Pons (tissue), 1 donor: ENCODE measurements around the gene NEURL3.
A peak's percentile ranks its signal among the peaks of the same experiment; 100 is the strongest.
"Not testable (repeated sequence)": the region's sequence is repeated elsewhere in the genome, so short reads cannot be mapped to it uniquely, and the experiment has no call there.

Experiments used
- DNase-seq: peaks from one replicate; pipeline ENCODE4 v3.0.0-alpha.2; 2016; ENCODE audit warnings: low spot score

The NEURL3 gene

GRCh38 chr2:96505231-96505889 is at the start of gene NEURL3:
TSS of gene NEURL3 (minus strand) at chr2:96505357. CDS start at chr2:96505286, 71 bp downstream.
- no peak for DNase-seq

GRCh38 chr2:96554293-96555145 is 49.4 kb upstream of the NEURL3 start:
- peak; percentile 69 for DNase-seq

GRCh38 chr2:96553957-96554292 is 48.8 kb upstream of the NEURL3 start:
- not testable (repeated sequence) for DNase-seq

- DNase-seq = no peak
These were observed 48.2 kb upstream of the NEURL3 start for GRCh38 chr2:96553176-96553956.

GRCh38 chr2:96552315-96553175 is 47.4 kb upstream of the NEURL3 start:
- DNase-seq = no peak

- no peak for DNase-seq
These were observed 46.6 kb upstream of the NEURL3 start for GRCh38 chr2:96551605-96552314.

GRCh38 chr2:96550787-96551604 is 45.8 kb upstream of the NEURL3 start:
- DNase-seq = no peak

- DNase-seq = no peak
These were observed 45.0 kb upstream of the NEURL3 start for GRCh38 chr2:96549967-96550786.

DNA sequence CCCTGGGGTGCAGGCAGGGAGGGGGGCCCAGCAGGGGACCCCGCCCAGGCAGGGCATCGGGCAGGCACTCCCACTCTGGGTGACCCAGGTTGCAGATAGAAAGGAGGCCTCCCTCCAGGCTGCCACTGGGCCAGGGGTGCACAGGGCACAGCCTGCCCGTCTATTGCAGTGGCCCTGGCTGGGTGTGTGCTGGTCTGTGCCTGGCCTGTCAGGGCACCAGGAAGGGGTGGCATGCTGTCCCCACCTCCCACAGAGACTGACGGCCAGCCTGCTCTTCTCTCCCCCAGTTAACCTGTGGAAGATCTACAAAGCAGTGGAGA is 44.3 kb upstream of the NEURL3 start:
- no peak for DNase-seq

DNA sequence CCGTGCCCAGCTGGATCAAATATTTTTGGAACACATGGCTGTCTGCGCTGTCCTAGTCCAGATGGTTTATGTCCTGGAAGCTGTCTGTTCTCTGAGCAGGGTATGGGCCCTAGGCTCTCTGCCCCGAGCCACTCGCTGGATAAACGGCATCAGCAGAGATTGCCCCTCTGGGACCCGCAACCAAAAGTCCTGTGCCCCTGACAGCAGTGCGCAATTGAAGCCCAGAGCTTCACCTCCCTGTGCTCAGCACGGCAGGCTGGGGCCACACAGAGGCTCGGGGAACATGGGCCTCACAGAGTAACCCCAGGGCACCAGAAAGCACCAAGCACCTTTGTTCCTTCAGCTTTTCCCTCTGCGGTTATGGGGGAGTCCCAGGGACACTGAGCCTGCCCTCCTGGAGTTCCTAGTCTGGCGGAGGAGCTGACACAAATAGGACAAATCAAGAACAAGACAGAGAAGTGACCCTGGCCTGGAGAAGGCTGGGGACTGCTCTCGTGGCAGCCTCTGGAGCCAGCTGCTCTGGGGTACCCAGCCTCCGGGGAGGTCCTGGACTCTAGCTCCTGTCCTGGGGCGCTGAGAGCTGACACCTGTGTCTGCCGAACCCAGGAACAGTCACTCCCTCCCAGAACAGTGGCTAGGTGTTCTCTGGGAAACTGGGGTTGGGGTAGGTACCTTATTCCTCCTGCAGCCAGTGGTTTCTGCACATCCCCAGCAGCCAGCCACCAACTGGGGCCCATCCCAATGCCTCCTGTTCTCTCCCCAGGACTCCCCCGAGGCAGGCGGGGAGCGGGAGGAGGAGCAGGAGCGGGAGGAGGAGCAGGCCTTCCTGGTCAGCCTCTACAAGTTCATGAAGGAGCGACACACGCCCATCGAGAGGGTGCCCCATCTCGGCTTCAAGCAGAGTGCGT is 43.7 kb upstream of the NEURL3 start:
- DNase-seq = no peak

DNA sequence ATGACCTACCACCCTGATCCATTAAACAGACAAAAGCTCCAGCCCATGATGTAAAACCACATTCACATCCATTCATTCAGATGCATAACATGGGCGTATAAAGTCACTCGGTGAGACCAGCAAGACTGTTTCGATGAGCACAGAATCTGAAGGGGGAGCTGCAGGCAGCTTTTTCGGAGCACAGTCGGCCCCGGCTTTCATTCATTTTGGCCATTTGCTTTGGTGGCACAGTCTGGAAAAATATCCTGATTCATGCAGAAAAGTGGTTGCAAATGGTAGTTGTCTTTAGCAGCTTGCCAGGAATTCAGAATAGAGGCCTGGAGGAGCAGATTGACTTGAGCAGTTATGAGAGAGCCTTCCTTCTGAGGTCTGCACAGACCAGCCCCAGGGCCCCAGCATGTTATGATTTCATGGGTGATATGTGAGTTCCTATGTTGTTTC is 42.6 kb upstream of the NEURL3 start:
- DNase-seq = no peak

DNA sequence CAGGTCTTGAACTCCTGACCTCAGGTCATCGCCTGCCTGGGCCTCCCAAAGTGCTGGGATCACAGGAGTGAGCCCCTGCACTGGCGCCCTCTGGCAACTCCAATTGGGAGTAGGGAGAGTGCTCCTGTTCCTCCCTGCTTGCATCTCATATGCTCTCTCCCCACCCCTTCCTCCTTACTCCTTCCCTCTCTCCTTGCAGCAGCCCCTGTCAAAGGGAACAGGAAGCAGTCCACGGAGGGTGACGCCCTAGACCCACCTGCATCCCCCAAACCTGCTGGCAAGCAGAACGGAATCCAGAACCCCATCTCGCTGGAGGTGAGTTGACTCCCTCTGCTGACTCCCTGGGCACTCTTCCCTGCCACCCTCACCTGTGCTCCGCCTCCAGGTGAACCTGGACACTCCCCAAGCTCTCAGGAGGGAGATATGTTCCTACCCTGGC is 42.1 kb upstream of the NEURL3 start:
- DNase-seq = no peak

GRCh38 chr2:96546797-96547196 is 41.6 kb upstream of the NEURL3 start:
- no peak for DNase-seq

DNA sequence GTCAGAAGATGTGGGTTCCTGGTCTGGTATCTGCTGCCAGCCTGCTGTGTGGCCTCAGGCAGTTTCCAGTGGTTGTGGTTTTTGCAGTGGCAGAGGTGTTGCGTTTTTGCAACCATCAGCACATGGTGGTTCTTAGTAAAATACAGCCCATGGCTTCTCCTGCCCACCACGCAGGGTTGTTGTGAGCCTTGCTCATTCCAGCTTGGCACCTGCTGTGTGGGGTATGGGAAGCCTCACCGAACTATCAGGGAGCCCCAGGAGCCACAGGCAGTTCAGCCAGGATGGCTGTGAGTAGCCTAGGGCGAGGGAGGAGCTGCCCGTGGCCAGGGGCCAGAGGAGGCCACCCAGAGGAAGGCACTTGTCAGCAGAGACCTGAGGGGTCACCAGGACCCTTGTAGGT is 41.2 kb upstream of the NEURL3 start:
- no peak for DNase-seq

DNA sequence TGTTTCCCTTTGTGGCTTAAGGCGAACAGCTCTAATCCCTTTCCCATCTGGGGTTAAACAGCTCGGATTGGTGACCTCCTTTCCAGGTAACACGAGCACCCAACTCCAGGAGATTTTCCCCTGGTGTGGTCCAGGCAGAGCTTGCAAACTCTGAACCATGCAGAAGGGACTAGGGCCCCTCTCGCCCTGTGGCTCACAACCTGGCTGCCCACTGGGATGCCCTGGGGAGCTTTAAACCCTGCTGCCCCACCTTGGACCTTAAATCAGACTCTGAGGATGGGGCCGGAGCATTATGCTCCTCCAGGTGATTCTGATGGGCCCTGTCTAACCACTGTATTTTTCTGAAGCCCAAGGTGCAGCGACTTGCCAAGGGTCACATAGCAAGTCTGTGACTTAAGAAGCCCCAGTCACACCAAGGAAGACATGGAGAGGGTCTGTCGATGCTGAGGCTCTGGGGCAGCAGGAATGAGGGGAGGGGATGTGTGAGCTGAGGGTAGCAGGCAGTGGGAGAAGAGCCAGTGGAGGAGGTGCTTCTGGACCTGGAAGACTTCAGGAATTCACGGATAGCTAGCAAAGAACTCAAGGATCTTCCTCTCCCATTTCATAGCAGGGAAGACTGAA is 37.3 kb upstream of the NEURL3 start:
- DNase-seq = no peak

DNA sequence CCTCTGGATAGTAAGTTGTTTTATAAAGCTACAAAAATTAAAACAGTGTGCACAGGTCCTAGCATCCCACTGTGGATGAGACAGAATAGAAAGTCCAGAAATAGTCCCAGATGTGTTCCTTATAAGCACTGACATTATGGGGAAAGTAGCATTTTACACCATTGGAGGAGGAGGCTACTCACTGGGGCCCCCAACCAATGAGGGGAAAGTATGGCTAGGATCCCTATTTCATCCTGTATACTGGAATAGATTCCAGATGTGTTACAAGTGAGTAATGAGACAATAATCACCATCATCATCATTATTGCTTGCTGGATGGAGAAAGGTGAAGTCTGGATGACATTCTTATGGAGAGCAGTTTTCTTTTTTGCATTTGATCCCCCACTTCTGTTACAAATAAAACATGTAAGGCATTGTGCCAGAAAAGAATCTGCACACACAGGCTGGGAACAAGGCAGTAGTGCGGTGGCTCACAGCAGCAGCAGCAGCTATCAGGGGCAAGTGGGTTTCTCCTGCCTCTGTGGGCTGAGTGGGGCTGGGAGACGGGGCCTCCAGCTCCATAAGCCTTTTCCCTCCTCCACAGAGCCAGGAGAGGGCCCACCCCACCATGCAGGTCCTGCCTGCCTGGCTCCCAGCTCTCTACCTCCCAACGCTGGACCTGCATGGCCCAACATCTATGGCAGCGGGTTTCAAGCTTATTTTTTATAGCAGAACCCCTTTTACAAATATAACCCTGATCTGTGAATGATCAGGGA is 36.4 kb upstream of the NEURL3 start:
- DNase-seq = no peak

DNA sequence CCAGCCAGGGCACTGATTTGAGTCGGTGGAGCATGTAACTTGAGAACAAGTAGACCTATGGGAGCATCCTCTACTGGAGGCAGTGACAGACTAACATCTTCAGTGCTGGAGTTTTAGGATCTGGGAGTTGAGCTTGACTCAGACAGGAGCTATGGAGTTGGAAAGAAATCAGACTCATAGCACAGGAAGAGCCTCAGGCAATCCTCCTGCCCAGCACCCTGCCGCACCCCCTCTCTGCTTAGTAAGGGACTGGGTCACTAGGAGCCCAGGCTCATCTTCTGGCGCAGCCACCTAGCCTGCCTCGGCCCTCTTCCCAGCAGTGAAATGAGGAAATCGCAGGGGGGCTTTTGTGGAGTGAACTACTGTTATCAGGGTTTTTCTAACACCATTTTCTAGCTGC is 35.0 kb upstream of the NEURL3 start:
- DNase-seq = no peak
